HUES6 (cell line): ENCODE results near the gene MAML3.

Experiments used
- H3K27ac ChIP-seq: 2 replicates; pipeline ENCODE4 v1.7.0; 2013; ENCODE audit warnings: low read depth, mild to moderate bottlenecking, low read length, inconsistent platforms
- H3K27me3 ChIP-seq: 2 replicates; pipeline ENCODE4 v1.6.1; 2013; ENCODE audit warnings: low read length; ENCODE audit not compliant: control insufficient read depth, insufficient read depth
- H3K36me3 ChIP-seq: 2 replicates; pipeline ENCODE4 v1.6.1; 2013; ENCODE audit warnings: low read length; ENCODE audit not compliant: control insufficient read depth, insufficient read depth
- H3K4me1 ChIP-seq: 2 replicates; pipeline ENCODE4 v1.6.1; 2013; ENCODE audit warnings: low read length; ENCODE audit not compliant: control insufficient read depth, insufficient read depth
- H3K4me3 ChIP-seq: 2 replicates; pipeline ENCODE4 v1.5.1; 2013; ENCODE audit warnings: low read depth, low read length
- H3K9ac ChIP-seq: one replicate; pipeline ENCODE4 v1.6.1; 2013; ENCODE audit warnings: mild to moderate bottlenecking, low read length
- H3K9me3 ChIP-seq: 2 replicates; pipeline ENCODE4 v1.6.1; 2013; ENCODE audit warnings: low read depth, low read length; ENCODE audit not compliant: control insufficient read depth, insufficient read depth

Gene MAML3

DNA sequence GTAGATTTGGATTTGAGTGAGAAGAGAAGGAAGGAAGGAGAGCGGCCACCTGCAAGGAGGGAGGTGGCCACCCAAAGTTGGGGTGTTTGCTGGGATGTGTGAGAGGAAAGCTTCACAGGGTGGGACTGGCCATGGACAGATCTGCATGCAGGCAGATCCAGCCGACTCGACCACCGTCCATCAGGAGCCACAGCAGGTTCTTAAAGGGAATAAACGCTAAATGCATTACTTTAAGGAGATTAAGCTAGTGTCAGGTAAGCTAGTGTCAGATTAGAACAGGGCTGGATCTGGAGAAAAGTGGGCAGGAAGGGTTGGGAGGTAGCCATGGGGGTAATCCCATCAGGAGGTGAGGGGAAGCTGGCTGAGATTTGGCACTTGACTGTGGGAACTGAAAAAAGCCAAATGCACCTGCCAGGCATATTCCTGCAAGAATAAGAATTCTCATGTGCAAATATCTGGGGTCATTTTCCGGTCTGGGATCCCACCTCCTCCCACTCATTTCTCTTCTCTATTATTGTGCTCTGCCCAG is 408.8 kb downstream of the MAML3 start:
- Histone ChIP-seq H3K4me3 (no peak overlapping the region), H3K27ac (no peak overlapping the region)

DNA sequence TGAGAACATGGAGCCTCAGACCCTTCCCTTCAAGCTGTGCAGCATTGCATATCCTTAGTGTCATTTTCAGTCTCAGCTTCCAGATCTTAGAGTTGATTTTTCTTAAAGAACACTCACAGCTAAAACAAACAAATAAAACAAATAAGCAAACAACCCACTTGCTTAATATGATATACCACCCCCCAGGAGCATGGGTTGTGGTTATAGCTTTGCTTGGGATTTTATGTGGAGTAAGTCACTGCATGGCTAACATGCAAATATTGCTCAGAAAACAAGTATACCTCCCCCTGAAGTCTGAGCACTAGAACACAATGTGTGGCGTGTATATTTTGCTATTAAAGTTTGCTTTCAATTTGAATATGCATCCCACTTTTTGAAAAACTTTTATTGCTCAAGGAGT is 409.8 kb downstream of the MAML3 start:
- no peak overlapping the region for H3K27ac ChIP-seq
- H3K9ac ChIP-seq = no peak overlapping the region
- no peaks in the 10 kb centered on the region for H3K27me3 ChIP-seq
- H3K36me3 ChIP-seq = no peaks in the 10 kb centered on the region
- no peaks in the 10 kb centered on the region for H3K9me3 ChIP-seq
- H3K4me1 ChIP-seq = peaks cover 9% of the 10 kb centered on the region
- H3K4me3 ChIP-seq = no peak overlapping the region

More for the DNA sequence above, 408.8 kb downstream of the MAML3 start:
- Histone ChIP-seq H3K9me3 (no peaks in the 10 kb centered on the region), H3K27me3 (no peaks in the 10 kb centered on the region), H3K9ac (no peak overlapping the region), H3K36me3 (no peaks in the 10 kb centered on the region), H3K4me1 (peaks cover 9% of the 10 kb centered on the region)

DNA sequence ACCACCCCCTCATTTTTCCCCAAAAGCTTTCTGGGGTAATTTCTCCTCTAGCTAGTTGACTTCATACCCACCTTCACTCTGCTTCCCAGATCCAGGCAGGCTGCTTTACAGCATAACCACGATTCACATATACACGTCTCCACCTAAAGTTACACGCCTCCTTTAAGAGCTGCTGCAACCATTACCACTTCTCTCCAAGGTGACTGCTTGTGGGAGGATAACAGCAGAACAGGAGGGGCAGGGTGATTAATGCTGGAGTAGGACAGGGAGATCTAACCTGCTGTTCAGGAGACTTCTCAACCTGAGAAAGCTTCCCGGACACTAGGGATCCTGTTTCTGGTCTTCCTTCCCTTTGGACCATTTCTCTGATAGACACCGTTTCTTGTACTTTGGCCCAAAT is 411.0 kb downstream of the MAML3 start:
- peaks cover 9% of the 10 kb centered on the region for H3K4me1 ChIP-seq
- no peak overlapping the region for H3K4me3 ChIP-seq
- H3K9ac ChIP-seq = no peak overlapping the region
- H3K27me3 ChIP-seq = no peaks in the 10 kb centered on the region
- H3K36me3 ChIP-seq = no peaks in the 10 kb centered on the region
- H3K27ac ChIP-seq = no peak overlapping the region
- H3K9me3 ChIP-seq = no peaks in the 10 kb centered on the region

DNA sequence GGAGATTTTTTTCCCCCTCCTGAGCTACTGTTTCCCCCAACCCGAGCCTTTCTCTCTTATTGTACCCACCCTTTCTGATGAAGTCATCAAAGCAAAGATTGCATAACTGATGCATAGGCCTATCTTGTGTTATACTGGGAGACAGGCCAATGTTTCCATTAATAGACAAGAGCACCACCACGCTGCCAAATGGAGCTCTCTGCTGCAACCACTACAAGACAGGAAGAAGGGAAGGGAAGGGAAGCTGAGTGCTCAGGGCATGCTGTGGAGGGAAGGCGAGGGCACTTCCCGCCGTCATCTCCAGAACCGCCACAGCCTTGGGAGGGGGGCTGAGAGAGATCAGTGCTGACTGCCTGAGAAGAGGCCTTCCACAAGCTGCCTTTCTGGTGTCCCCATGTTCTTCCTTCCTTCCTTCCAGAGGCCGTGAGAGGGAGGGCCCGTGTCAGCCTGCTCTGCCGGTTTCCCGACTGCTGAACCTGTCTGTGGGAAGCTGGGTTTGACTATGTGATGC is 413.4 kb downstream of the MAML3 start:
- H3K9ac ChIP-seq = no peak overlapping the region
- no peaks in the 10 kb centered on the region for H3K9me3 ChIP-seq
- H3K27me3 ChIP-seq = peaks cover 8% of the 10 kb centered on the region
- no peak overlapping the region for H3K4me3 ChIP-seq
- peaks cover 13% of the 10 kb centered on the region for H3K4me1 ChIP-seq
- H3K27ac ChIP-seq = no peak overlapping the region
- no peaks in the 10 kb centered on the region for H3K36me3 ChIP-seq

DNA sequence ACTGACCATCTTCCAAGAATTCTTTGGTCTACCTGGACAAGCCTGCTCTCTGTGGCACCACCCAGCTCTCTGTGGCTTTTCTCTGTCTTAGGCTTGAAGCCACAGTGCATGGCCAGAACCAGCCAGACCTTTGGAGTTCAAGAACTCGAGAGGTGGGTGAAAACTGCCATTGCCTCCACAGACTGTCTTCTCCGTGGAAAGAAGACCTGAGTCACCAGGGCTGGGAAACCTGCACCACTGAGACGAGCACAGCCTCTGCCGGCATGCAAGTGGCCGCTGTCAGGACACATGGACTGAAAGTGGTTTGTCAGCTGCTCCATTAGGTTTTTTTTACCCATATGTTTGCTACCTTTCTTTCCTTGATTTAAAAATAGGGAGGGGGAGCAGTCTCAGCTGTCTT is 413.9 kb downstream of the MAML3 start:
- Histone ChIP-seq H3K4me1 (peaks cover 13% of the 10 kb centered on the region), H3K27me3 (peaks cover 10% of the 10 kb centered on the region), H3K9ac (no peak overlapping the region), H3K9me3 (no peaks in the 10 kb centered on the region), H3K36me3 (no peaks in the 10 kb centered on the region), H3K4me3 (no peak overlapping the region), H3K27ac (no peak overlapping the region)

DNA sequence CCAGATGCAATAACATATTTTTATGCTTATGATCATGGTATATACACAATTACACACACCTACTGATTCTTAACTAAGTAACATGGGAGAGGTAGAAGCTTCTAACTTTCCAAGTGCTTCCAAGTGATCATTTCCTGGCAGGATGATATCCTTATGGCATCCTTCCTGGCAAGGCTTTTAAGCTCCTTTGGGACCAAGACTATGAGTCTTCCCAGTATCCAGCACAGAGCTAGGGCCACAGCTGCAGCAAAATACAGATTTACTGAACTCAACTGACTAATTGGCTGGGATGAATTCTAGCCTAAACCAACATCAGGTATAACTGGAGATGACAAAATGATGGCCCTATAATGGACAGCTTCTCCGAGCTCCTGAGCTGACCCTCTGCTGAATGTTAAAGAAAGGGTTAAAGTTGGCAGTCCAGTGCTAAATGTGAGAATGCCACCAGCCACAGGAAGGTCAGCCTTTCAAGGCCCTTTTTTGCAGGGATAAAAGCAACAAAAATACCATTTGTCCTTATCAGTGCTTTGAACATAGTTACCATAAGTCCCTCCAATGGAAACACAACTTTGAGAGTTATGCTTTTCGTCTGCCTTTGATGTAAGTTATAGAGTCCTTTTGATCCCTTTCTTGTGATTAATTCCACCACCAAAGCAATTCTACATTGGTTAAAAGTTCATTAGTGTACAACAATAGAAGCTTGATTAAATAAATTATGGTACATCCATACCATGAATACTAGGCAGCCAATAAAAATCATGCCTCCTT is 415.0 kb downstream of the MAML3 start:
- no peaks in the 10 kb centered on the region for H3K9me3 ChIP-seq
- H3K36me3 ChIP-seq = no peaks in the 10 kb centered on the region
- H3K27ac ChIP-seq = no peak overlapping the region
- H3K4me3 ChIP-seq = no peak overlapping the region
- peaks cover 17% of the 10 kb centered on the region for H3K27me3 ChIP-seq
- H3K9ac ChIP-seq = no peak overlapping the region
- peaks cover 20% of the 10 kb centered on the region for H3K4me1 ChIP-seq

DNA sequence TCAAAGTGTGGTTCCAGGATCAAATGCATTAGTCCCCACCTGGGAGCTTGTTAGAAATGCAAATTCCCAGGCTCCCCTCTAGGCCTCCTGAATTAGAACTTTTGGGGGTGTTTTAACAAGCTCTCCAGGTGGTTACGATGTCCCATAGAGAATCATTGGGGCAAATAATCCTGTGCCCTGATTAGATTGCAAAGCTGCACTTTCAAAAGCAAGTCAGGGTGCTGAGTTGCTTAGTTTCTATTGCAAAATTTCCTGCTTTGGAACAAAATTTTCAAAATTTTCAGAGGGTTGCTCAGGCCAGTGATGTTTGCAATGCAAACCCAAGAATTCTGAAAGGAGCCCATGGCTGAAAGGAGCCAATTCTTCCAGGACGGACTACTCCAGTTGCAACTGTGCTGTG is 417.3 kb downstream of the MAML3 start:
- peaks cover 22% of the 10 kb centered on the region for H3K4me1 ChIP-seq
- no peak overlapping the region for H3K27ac ChIP-seq
- no peak overlapping the region for H3K4me3 ChIP-seq
- H3K9ac ChIP-seq = no peak overlapping the region
- no peaks in the 10 kb centered on the region for H3K9me3 ChIP-seq
- peaks cover 22% of the 10 kb centered on the region for H3K27me3 ChIP-seq
- H3K36me3 ChIP-seq = no peaks in the 10 kb centered on the region

DNA sequence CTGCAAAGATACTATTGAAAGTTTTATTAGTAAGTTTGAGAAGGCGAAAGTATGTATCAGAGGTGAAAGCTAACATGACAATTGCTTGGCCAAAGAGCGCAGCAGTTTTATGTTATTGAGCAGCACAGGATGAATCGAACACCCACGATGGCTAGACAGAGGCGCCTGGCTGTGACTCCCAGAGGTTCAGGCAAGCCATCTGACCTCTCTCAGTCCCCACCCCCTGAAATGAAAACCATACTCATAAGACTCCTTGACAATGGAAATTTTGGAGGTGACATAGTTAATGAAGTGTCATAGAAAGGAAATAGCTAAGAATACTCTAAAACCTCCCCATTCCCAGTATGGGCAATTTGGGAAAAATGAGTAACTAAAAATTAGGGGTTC is 417.7 kb downstream of the MAML3 start:
- Histone ChIP-seq H3K9ac (no peak overlapping the region), H3K27me3 (peaks cover 22% of the 10 kb centered on the region), H3K27ac (no peak overlapping the region; the same call in 1 of the 2 replicates), H3K4me3 (peak overlapping the region; percentile 68; the same call in 1 of the 2 replicates), H3K36me3 (no peaks in the 10 kb centered on the region), H3K4me1 (peaks cover 22% of the 10 kb centered on the region), H3K9me3 (no peaks in the 10 kb centered on the region)

DNA sequence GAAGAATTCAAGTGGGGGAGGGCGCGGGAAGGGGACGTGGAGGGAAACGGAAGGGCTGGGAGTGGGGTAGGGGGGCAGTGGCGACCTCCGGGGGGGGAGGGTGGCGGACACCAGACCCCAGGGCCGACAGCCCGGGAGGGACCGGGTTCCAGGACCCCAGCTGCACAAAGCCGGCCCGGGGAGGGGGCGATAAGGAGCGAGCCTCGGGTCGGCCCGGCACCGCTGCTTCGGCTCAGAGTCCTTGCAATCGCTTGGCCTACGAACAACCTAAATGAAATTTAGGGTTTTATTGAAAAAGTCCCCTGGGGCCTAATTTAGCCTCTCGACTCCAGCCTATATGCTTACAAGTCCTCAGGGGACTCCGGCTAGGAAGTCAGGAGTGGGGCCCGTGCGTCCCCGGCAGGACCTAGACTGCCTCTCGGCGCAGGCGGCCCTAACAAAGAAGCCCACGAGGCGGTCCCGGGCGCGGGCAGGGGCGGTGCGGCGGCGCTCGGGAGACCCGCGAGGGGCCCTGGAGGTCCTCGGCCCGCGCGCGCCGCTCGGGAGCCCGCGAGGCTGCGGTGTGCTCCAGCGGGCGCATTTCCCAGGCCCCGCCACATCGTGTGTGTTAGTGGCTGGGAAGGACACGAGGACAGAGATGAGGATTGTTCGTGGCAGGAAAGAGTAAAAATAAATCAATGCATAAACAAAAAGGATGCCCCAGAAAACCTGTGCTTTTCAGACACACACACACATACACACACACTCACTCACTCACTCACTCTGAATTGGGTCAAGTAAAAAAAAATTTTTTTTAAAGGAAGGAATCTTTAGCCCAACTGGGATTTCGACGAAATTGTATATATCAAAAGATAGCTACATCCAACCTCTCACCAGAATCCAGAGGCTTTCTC is 418.4 kb downstream of the MAML3 start:
- Histone ChIP-seq H3K27me3 (peaks cover 22% of the 10 kb centered on the region), H3K9me3 (no peaks in the 10 kb centered on the region), H3K27ac (peak overlapping the region; percentile 63; the same call in 1 of the 2 replicates), H3K9ac (peak overlapping the region; percentile 78), H3K4me3 (peak overlapping the region; percentile 68), H3K36me3 (no peaks in the 10 kb centered on the region), H3K4me1 (peaks cover 22% of the 10 kb centered on the region)

DNA sequence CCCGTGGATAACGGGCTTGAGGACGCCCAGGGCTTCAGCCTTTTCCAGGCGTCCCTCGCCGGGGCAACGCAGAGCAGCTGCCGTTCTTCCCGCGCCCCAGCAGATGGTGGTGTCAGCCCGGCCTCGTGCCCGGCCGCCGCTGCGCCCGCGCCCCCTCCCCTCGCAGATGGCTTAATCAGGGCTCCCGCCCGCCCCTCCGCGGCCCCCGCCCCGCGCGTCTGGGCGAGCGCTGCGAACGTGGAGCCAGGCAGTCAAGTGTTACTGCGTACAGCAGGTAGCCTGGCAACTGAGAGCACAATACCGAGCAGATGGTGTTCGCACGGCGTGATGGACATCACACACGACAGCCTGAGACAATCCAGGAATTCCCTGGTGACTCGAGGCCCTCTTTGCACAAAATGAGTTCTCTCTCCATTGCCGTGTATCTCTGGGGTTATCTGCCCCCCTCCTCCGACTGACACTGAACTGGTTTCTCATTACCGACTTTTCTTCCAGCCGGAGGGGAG is 419.1 kb downstream of the MAML3 start:
- peaks cover 22% of the 10 kb centered on the region for H3K27me3 ChIP-seq
- no peak overlapping the region; the same call in 1 of the 2 replicates for H3K27ac ChIP-seq
- H3K4me3 ChIP-seq = peak overlapping the region; percentile 68
- peaks cover 22% of the 10 kb centered on the region for H3K4me1 ChIP-seq
- peak overlapping the region; percentile 78 for H3K9ac ChIP-seq
- no peaks in the 10 kb centered on the region for H3K36me3 ChIP-seq
- no peaks in the 10 kb centered on the region for H3K9me3 ChIP-seq
